Astrocyte (in vitro differentiated cells and primary cell): ENCODE measurements around the gene SEPTIN1. TPM values are rescaled to one million over a fixed set of nuclear protein-coding genes. Genes with fewer than 3 reads are reported as not detected.

Source experiments
- DNase-seq: peaks from one replicate; pipeline ENCODE4 v3.0.0-alpha.2; 2010; ENCODE audit warnings: low read depth
- FAIRE-seq: peaks from 2 replicates; lab custom pipeline; 2011; peaks lifted over from hg19 to GRCh38; lab: Jason Lieb, UNC
- H2AFZ ChIP-seq: 2 replicates; pipeline ENCODE4 v1.6.0; 2012; ENCODE audit warnings: low read depth, low read length, inconsistent platforms
- H3K27ac ChIP-seq: 2 replicates; pipeline ENCODE4 v1.5.1; 2011; ENCODE audit warnings: low read depth, low read length, inconsistent platforms
- H3K27me3 ChIP-seq: 2 replicates; pipeline ENCODE4 v1.6.0; 2011; ENCODE audit warnings: low read length, inconsistent platforms; ENCODE audit not compliant: insufficient read depth
- H3K36me3 ChIP-seq: 2 replicates; pipeline ENCODE4 v1.5.1; 2011; ENCODE audit warnings: low read length, inconsistent platforms; ENCODE audit not compliant: insufficient read depth
- H3K4me1 ChIP-seq: 2 replicates; pipeline ENCODE4 v1.5.1; 2011; ENCODE audit warnings: low read length, inconsistent platforms; ENCODE audit not compliant: insufficient read depth
- H3K4me2 ChIP-seq: 2 replicates; pipeline ENCODE4 v1.6.0; 2012; ENCODE audit warnings: low read length, inconsistent platforms
- H3K4me3 ChIP-seq: 2 replicates; pipeline ENCODE4 v1.5.1; 2011; ENCODE audit warnings: low read depth, mild to moderate bottlenecking, low read length, inconsistent platforms; ENCODE audit not compliant: insufficient read depth
- H3K79me2 ChIP-seq: 2 replicates; pipeline ENCODE4 v1.6.0; 2012; ENCODE audit warnings: mild to moderate bottlenecking, low read length, inconsistent platforms; ENCODE audit not compliant: insufficient read depth
- H3K9ac ChIP-seq: 2 replicates; pipeline ENCODE4 v1.6.0; 2012; ENCODE audit warnings: mild to moderate bottlenecking, low read length, inconsistent platforms
- H3K9me3 ChIP-seq: 2 replicates; pipeline ENCODE4 v1.5.1; 2012; ENCODE audit warnings: low read depth, mild to moderate bottlenecking, low read length, inconsistent platforms; ENCODE audit not compliant: insufficient read depth
- H4K20me1 ChIP-seq: 2 replicates; pipeline ENCODE4 v1.6.0; 2012; ENCODE audit warnings: low read length, inconsistent platforms; ENCODE audit not compliant: insufficient read depth
- H3K27ac Mint-ChIP-seq: one replicate; pipeline ENCODE4 v1.8.0; 2021; ENCODE audit warnings: mild to moderate bottlenecking, mixed read lengths; ENCODE audit not compliant: unreplicated experiment
- H3K27me3 Mint-ChIP-seq: one replicate; pipeline ENCODE4 v1.8.0; 2021; ENCODE audit warnings: low read depth, mixed read lengths; ENCODE audit not compliant: unreplicated experiment
- H3K36me3 Mint-ChIP-seq: one replicate; pipeline ENCODE4 v1.8.0; 2021; ENCODE audit warnings: low read depth, mixed read lengths; ENCODE audit not compliant: unreplicated experiment
- H3K4me1 Mint-ChIP-seq: one replicate; pipeline ENCODE4 v1.8.0; 2021; ENCODE audit warnings: low read depth, mixed read lengths; ENCODE audit not compliant: unreplicated experiment
- H3K4me3 Mint-ChIP-seq: one replicate; pipeline ENCODE4 v1.8.0; 2021; ENCODE audit warnings: mild to moderate bottlenecking, moderate library complexity, mixed read lengths; ENCODE audit not compliant: unreplicated experiment
- H3K9me3 Mint-ChIP-seq: one replicate; pipeline ENCODE4 v1.8.0; 2021; ENCODE audit warnings: mild to moderate bottlenecking, mixed read lengths; ENCODE audit not compliant: unreplicated experiment
- EZH2 ChIP-seq: IDR thresholded peaks from 2 replicates; pipeline ENCODE4 v1.6.1; 2012; ENCODE audit warnings: mild to moderate bottlenecking, low read length, inconsistent platforms; ENCODE audit not compliant: insufficient read depth
- total RNA-seq: library from RNA; stranded (reverse); gene quantifications from 2 replicates; pipeline ENCODE4 v1.2.1, GENCODE V29; 2021
- TF ChIP-seq, protein P1 (sequence below): IDR thresholded peaks from 2 replicates; pipeline ENCODE4 v1.5.1; 2011; ENCODE audit warnings: low read depth, mild to moderate bottlenecking, inconsistent platforms, low read length, moderate library complexity; ENCODE audit not compliant: insufficient read depth

The SEPTIN1 gene
- total RNA-seq, 1 donor from 2014 or later, result 0.48 TPM

DNA sequence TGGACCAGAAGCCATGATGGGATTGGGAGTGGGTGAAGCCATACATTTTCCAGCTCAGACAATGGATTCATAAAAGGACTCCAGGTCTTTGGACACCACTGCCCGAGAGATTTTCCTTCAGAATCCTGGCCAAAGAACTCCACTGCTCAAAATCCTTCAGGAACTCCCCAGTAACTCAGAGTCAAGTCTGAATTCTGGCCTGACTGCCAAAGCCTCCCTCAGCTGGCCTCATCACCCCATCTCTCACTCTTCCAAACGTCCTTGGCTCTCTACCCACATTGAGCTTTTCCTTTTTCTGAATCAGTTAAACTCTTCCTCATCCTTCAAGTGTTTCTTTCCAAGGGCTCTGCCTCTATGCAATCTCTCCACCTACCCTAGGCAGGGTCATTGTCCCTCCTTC is 1.2 kb upstream of the SEPTIN1 start:
- H3K27ac Mint-ChIP-seq, result no peak overlapping the region
- no peak for FAIRE-seq

DNA sequence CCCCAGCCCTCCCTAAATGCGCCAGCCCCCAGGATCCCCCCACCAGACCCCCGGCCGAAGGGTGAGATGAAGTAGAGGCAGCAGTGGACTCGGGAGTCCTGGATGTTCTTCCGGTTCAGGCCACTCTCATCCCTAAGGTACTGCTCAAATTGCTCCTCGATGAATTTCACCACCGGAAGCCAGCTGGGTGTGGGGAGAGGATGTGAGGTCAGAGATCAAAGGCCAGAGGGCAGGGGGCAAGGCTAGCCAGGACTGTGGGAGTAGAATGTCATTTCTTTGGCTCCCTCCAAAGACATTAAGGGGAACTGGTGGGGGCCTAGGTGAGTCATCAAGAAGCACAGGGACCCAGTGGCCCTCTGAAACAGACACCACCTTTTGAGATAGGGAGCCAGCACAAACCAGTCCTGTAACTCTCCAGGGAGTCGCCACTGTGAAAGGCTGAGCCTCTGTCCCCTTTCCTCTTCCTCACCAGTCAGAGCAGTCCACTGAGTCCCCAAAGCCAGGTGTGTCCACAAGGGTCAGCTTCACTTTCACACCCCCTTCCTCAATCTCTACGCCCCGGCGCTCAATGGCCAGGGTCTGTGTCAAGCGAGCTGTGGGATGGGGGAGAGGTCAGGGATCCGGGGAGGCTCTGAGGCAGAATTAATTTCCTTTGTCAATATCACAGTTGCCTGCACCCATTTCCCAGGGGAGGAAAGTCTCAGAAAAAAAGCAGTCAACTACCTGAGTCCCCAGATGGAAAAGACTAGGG is 895 bp downstream of the SEPTIN1 start:
- Mint-ChIP-seq H3K9me3 (no peaks in the 10 kb centered on the region), H3K36me3 (peaks cover 2% of the 10 kb centered on the region), H3K27ac (no peak overlapping the region), H3K4me3 (no peak overlapping the region), H3K4me1 (peaks cover 6% of the 10 kb centered on the region), H3K27me3 (no peaks in the 10 kb centered on the region)
- no peak overlapping the region for H3K9ac ChIP-seq
- TF ChIP-seq, protein P1, sequence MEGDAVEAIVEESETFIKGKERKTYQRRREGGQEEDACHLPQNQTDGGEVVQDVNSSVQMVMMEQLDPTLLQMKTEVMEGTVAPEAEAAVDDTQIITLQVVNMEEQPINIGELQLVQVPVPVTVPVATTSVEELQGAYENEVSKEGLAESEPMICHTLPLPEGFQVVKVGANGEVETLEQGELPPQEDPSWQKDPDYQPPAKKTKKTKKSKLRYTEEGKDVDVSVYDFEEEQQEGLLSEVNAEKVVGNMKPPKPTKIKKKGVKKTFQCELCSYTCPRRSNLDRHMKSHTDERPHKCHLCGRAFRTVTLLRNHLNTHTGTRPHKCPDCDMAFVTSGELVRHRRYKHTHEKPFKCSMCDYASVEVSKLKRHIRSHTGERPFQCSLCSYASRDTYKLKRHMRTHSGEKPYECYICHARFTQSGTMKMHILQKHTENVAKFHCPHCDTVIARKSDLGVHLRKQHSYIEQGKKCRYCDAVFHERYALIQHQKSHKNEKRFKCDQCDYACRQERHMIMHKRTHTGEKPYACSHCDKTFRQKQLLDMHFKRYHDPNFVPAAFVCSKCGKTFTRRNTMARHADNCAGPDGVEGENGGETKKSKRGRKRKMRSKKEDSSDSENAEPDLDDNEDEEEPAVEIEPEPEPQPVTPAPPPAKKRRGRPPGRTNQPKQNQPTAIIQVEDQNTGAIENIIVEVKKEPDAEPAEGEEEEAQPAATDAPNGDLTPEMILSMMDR, result no peak
- TF ChIP-seq EZH2, result no peak
- no peaks in the 10 kb centered on the region for H3K36me3 ChIP-seq
- H3K9me3 ChIP-seq, result no peaks in the 10 kb centered on the region
- no peak overlapping the region for H3K4me3 ChIP-seq
- FAIRE-seq (no peak), DNase-seq (no peak)
- H4K20me1 ChIP-seq, result peaks cover 8% of the 10 kb centered on the region
- H2AFZ ChIP-seq, result no peak overlapping the region
- peaks cover 15% of the 10 kb centered on the region for H3K4me1 ChIP-seq
- no peak overlapping the region for H3K27ac ChIP-seq
- H3K4me2 ChIP-seq, result no peak overlapping the region
- peaks cover 6% of the 10 kb centered on the region for H3K79me2 ChIP-seq
- no peaks in the 10 kb centered on the region for H3K27me3 ChIP-seq

More for the DNA sequence above, 1.2 kb upstream of the SEPTIN1 start:
- no peak for DNase-seq
- no peak overlapping the region for H2AFZ ChIP-seq
- H3K27me3 ChIP-seq, result no peaks in the 10 kb centered on the region
- Mint-ChIP-seq H3K9me3 (no peaks in the 10 kb centered on the region), H3K27me3 (no peaks in the 10 kb centered on the region), H3K4me3 (no peak overlapping the region), H3K4me1 (peaks cover 1% of the 10 kb centered on the region), H3K36me3 (peaks cover 2% of the 10 kb centered on the region)
- H3K79me2 ChIP-seq, result peaks cover 6% of the 10 kb centered on the region
- no peaks in the 10 kb centered on the region for H3K9me3 ChIP-seq
- H3K4me2 ChIP-seq, result no peak overlapping the region
- H3K4me1 ChIP-seq, result peaks cover 5% of the 10 kb centered on the region
- no peak overlapping the region for H3K27ac ChIP-seq
- H3K9ac ChIP-seq, result no peak overlapping the region
- no peaks in the 10 kb centered on the region for H3K36me3 ChIP-seq
- H4K20me1 ChIP-seq, result peaks cover 8% of the 10 kb centered on the region
- TF ChIP-seq, protein P1, result no peak
- no peak for TF ChIP-seq EZH2
- no peak overlapping the region for H3K4me3 ChIP-seq

DNA sequence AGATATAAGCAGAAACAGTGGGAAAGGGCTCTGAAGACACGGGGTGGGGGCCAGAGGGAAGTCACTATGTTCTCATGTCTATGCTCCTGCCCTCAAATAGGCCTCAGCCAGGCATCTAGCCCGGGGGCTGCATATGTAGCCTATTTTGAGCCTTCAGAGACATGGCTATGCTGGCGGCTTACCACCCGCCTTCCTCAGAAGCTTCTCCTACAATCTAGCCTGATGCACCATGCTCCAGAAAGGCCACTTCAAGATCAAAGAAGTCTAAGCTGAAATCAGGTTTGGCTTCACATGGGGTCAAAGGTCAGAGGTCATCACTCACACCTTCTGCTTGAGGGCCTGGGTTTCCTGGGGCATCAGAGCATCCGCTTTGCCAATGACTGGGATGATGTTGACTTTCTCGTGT is 1.6 kb downstream of the SEPTIN1 start:
- Histone ChIP-seq H2AFZ (no peak overlapping the region), H3K4me3 (no peak overlapping the region), H3K27ac (no peak overlapping the region), H3K27me3 (no peaks in the 10 kb centered on the region), H3K9ac (no peak overlapping the region), H3K9me3 (no peaks in the 10 kb centered on the region), H3K79me2 (peaks cover 6% of the 10 kb centered on the region), H3K36me3 (no peaks in the 10 kb centered on the region), H3K4me2 (no peak overlapping the region), H4K20me1 (peaks cover 8% of the 10 kb centered on the region), H3K4me1 (peaks cover 15% of the 10 kb centered on the region)
- no peak for FAIRE-seq
- H3K27me3 Mint-ChIP-seq, result no peaks in the 10 kb centered on the region
- H3K27ac Mint-ChIP-seq, result no peak overlapping the region
- peaks cover 2% of the 10 kb centered on the region for H3K36me3 Mint-ChIP-seq
- H3K9me3 Mint-ChIP-seq, result no peaks in the 10 kb centered on the region
- TF ChIP-seq EZH2, result no peak
- TF ChIP-seq, protein P1, result no peak
- no peak for DNase-seq
- peaks cover 6% of the 10 kb centered on the region for H3K4me1 Mint-ChIP-seq
- H3K4me3 Mint-ChIP-seq, result no peak overlapping the region
